Naive B cell (primary cell): ENCODE data around the gene FOXL1. TPM values are rescaled to one million over a fixed set of nuclear protein-coding genes. Genes with fewer than 3 reads are reported as not detected.

Experiments
- ATAC-seq, 2 donors: fragments of 150-1000 bp; cut with Tn5 transposase; 2 replicates each; pipeline ENCODE4 v1.10.0; 2021; ENCODE audit warnings: low read depth in 2 of 2, mild to moderate bottlenecking in 2 of 2, moderate library complexity in 2 of 2
- DNase-seq: peaks from one replicate; pipeline ENCODE4 v3.0.0; 2022
- H3K27ac Mint-ChIP-seq, 6 donors: one replicate each; pipeline ENCODE4 v1.8.0; 2020 to 2022; ENCODE audit warnings: mild to moderate bottlenecking in 6 of 6, mixed read lengths in 6 of 6, moderate library complexity in 5 of 6, inconsistent platforms in 2 of 6
- H3K27me3 Mint-ChIP-seq, 3 donors: one replicate each; pipeline ENCODE4 v1.8.0; 2021 to 2022; ENCODE audit warnings: mixed read lengths in 3 of 3, mild to moderate bottlenecking in 1 of 3
- H3K36me3 Mint-ChIP-seq, 2 donors: one replicate each; pipeline ENCODE4 v1.8.0; 2020 to 2022; ENCODE audit warnings: mixed read lengths in 2 of 2, inconsistent platforms in 1 of 2, mild to moderate bottlenecking in 1 of 2
- H3K4me1 Mint-ChIP-seq, 3 donors: one replicate each; pipeline ENCODE4 v1.8.0; 2020 to 2022; ENCODE audit warnings: mixed read lengths in 3 of 3, inconsistent platforms in 1 of 3, mild to moderate bottlenecking in 1 of 3, moderate library complexity in 1 of 3
- H3K4me3 Mint-ChIP-seq, 8 donors: one replicate each; pipeline ENCODE4 v1.8.0; 2020 to 2022; ENCODE audit warnings: mild to moderate bottlenecking in 8 of 8, mixed read lengths in 8 of 8, moderate library complexity in 8 of 8, inconsistent platforms in 2 of 8
- H3K9me3 Mint-ChIP-seq, 7 donors: one replicate each; pipeline ENCODE4 v1.8.0; 2020 to 2022; ENCODE audit warnings: mixed read lengths in 7 of 7, mild to moderate bottlenecking in 5 of 7, inconsistent platforms in 2 of 7, moderate library complexity in 1 of 7
- polyA plus RNA-seq, 6 donors: library from polyadenylated mRNA; unstranded; fragments of 300-500 nt; fragmentation: Illumina TruSeq; gene quantifications; one replicate each; pipeline ENCODE4 v1.2.3, GENCODE V29; 2021; ENCODE audit warnings: low read depth in 6 of 6

Gene FOXL1
- polyA plus RNA-seq, 6 donors from 2014 or later: not detected

DNA sequence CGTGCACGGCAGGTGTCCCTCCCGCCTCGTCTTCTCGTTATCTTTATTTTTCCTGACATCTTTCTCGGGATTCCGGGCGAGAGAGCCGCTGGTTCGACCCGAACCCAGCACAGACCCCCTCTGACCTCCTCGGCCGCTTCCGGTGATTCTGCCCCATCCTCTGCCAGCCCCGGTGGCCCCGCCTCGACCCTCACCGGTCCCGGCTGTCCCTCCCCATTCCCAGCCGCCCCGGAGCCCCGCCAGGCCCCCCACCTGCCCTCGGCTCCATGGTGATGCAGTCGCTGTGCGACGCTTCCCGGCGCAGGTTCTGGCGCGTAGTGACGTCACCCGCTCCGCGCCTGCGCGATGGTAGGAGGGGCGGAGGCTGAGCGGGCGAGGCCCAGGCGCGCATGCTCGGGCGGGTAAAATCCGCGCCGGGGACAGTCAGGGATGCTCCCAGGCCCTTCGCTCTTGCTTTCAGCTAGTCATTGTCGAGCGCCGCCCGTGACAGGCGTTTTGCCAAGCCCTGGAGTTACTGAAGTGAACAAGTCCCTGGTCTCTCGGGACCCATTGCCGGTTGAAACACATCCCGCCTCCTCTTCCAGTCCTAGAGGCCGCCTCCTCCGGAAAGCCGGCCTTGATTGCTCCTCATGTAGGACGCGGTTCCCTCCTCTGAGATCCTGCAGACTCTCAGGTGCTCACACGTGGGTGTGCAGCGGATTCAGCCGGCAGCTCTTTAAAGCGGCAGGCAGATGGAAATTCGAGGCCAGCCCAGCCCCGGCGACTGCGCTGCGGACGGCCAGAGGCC lies 23.2 kb upstream of the FOXL1 start, which contains the start of gene MTHFSD:
TSS of gene MTHFSD (minus strand) at position 319 of the 787 bp plus-strand sequence. CDS start at position 268, 51 bp downstream.
- H3K4me1 Mint-ChIP-seq: peaks cover 11 to 22% (median 19%) of the 10 kb centered on the region in 3 donors
- peaks cover 10 to 21% (median 21%) of the 10 kb centered on the region in 3 donors for H3K27me3 Mint-ChIP-seq
- peak; percentile 93 for DNase-seq
- H3K9me3 Mint-ChIP-seq: no peaks in the 10 kb centered on the region
- peak within 1 kb of the TSS; percentile 88 to 99 (median 98) for H3K27ac Mint-ChIP-seq
- H3K36me3 Mint-ChIP-seq: no peaks in the 10 kb centered on the region
- ATAC-seq: peak; percentile 97
- H3K4me3 Mint-ChIP-seq: peak within 1 kb of the TSS; percentile 90 to 98 (median 94)

DNA sequence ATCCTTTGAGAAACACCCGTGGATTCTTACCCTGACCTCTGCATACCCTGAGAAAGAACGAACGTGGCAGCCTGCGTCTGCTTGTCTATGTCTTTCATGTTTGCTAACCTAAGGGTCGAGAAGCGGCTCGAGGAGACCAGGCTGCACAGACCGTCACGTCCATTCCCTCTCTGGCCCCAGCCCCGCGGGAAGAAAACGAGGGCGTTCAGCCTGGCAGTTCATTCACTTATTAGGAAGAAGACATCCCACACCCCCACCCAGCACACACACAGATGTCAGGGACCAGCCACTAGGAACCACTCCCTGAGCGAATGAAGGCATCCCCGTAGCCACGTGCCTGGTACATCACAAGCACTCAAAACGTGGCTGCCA lies 22.7 kb upstream of the FOXL1 start:
- H3K27ac Mint-ChIP-seq: peak overlapping the region; percentile 88 to 99 (median 98)
- ATAC-seq (no peak), DNase-seq (no peak)
- no peaks in the 10 kb centered on the region for H3K9me3 Mint-ChIP-seq
- H3K27me3 Mint-ChIP-seq: peaks cover 14 to 27% (median 27%) of the 10 kb centered on the region in 3 donors
- peak overlapping the region; percentile 90 to 98 (median 94) for H3K4me3 Mint-ChIP-seq
- no peaks in the 10 kb centered on the region for H3K36me3 Mint-ChIP-seq
- H3K4me1 Mint-ChIP-seq: peaks cover 11 to 22% (median 19%) of the 10 kb centered on the region in 3 donors

DNA sequence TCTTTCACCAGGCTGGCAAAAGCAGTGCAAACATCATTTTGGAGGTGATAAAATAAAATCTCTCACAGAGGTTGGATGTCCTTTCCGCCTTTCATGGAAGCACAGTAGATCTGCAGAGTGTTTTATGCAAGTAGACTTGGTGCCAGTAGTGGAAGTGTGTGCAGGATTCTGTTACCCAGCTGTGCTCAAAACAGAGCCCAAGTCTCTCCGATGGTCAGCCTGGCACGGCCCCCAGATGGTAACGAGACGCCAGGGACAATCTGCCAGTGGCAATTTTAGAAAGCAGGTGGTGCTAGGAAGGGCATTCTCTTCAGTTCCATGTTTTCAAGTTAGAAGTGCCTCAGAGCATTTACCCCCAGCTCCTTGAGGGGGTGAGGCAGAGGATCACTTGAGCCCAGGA lies 21.8 kb upstream of the FOXL1 start:
- DNase-seq (no peak), ATAC-seq (no peak)
- peaks cover 19 to 33% (median 32%) of the 10 kb centered on the region in 3 donors for H3K27me3 Mint-ChIP-seq
- no peaks in the 10 kb centered on the region for H3K9me3 Mint-ChIP-seq
- H3K4me3 Mint-ChIP-seq: peak overlapping the region in 7 of 8 donors; percentile 13 to 95 (median 92)
- H3K4me1 Mint-ChIP-seq: peaks cover 11 to 22% (median 19%) of the 10 kb centered on the region in 3 donors
- H3K27ac Mint-ChIP-seq: peak overlapping the region in 2 of 6 donors; percentile 15 to 98
- H3K36me3 Mint-ChIP-seq: no peaks in the 10 kb centered on the region

GRCh38 chr16:86557587-86557986 lies 20.8 kb upstream of the FOXL1 start:
- no peak for ATAC-seq
- Mint-ChIP-seq H3K27me3 (peaks cover 28 to 33% (median 32%) of the 10 kb centered on the region in 3 donors), H3K4me3 (peak overlapping the region in 1 of 8 donors; percentile 79), H3K9me3 (no peaks in the 10 kb centered on the region), H3K36me3 (no peaks in the 10 kb centered on the region), H3K4me1 (peaks cover 9 to 22% (median 14%) of the 10 kb centered on the region in 3 donors), H3K27ac (no peak overlapping the region)
- no peak for DNase-seq

DNA sequence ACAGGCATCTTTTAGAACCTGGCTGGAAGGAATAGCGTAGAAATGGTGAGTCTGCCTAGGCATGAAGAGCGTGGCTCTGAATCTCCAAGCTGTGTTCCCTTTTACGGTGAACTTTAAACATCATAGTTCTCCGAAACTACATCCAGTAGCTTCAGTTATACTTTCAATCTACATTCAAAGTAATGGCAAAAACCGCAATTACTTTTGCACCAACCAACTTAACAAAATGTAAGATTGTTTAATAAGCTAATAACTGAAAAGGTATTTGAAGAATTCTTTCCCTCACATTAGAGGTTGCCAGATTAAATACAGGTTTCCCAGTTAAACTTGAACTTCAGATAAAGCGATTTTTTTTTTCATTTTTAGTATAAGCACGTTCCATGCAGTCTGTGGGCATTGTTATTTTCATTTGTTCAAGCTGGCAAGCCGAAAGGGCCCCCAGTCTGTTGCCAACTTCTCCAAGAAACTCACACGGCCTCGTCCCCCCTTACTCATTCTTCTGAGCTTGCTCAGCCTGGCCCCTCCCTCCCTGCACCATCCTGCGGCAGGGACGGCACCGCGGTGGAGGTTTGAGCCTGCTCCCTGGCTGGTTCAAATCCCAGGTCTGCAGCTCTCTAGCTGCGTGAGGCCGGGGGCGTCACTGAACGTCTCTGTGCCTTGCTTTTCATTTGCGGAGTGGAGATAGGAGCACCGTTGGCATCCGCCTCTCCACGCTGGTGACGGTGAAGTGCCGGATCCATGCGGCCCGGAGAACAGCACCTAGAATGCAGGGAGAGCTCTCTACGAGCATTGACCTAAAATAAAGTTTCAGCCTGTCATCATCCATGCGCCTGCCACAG lies 19.8 kb upstream of the FOXL1 start:
- Mint-ChIP-seq H3K9me3 (no peaks in the 10 kb centered on the region), H3K27ac (no peak overlapping the region), H3K27me3 (peaks cover 34 to 35% (median 35%) of the 10 kb centered on the region in 3 donors), H3K4me3 (peak overlapping the region in 1 of 8 donors; percentile 79), H3K4me1 (peaks cover 10 to 24% (median 16%) of the 10 kb centered on the region in 3 donors), H3K36me3 (no peaks in the 10 kb centered on the region)
- DNase-seq (no peak), ATAC-seq (no peak)

- Mint-ChIP-seq H3K36me3 (no peaks in the 10 kb centered on the region), H3K27ac (no peak overlapping the region), H3K27me3 (peaks cover 47 to 48% (median 47%) of the 10 kb centered on the region in 3 donors), H3K4me3 (peak overlapping the region in 1 of 8 donors; percentile 75), H3K4me1 (peaks cover 14 to 24% (median 19%) of the 10 kb centered on the region in 3 donors), H3K9me3 (no peaks in the 10 kb centered on the region)
- ATAC-seq (no peak), DNase-seq (no peak)
Observed at GRCh38 chr16:86559802-86560305, 18.5 kb upstream of the FOXL1 start.

DNA sequence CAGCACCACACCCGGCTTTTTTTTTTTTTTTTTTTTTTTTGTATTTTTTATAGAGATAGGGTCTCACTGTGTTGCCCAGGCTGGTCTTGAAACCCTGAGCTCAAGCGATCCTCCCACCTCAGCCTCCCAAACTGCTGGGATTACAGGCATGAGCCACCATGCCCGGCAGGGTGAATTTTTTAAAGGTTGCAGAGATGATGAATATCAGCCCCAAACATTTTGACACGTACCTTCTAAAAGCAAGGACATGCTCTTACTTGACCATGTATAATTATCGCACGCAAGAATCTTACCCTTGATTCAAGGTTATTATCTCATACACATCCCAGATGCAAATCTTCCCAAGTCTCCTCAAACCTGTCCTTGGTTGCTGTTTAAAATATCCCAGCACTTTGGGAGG lies 16.0 kb upstream of the FOXL1 start:
- H3K4me3 Mint-ChIP-seq: no peak overlapping the region
- no peak overlapping the region for H3K27ac Mint-ChIP-seq
- H3K36me3 Mint-ChIP-seq: no peaks in the 10 kb centered on the region
- H3K4me1 Mint-ChIP-seq: peaks cover 12 to 27% (median 25%) of the 10 kb centered on the region in 3 donors
- no peaks in the 10 kb centered on the region for H3K9me3 Mint-ChIP-seq
- ATAC-seq (no peak), DNase-seq (no peak)
- peaks cover 58 to 60% (median 60%) of the 10 kb centered on the region in 3 donors for H3K27me3 Mint-ChIP-seq

DNA sequence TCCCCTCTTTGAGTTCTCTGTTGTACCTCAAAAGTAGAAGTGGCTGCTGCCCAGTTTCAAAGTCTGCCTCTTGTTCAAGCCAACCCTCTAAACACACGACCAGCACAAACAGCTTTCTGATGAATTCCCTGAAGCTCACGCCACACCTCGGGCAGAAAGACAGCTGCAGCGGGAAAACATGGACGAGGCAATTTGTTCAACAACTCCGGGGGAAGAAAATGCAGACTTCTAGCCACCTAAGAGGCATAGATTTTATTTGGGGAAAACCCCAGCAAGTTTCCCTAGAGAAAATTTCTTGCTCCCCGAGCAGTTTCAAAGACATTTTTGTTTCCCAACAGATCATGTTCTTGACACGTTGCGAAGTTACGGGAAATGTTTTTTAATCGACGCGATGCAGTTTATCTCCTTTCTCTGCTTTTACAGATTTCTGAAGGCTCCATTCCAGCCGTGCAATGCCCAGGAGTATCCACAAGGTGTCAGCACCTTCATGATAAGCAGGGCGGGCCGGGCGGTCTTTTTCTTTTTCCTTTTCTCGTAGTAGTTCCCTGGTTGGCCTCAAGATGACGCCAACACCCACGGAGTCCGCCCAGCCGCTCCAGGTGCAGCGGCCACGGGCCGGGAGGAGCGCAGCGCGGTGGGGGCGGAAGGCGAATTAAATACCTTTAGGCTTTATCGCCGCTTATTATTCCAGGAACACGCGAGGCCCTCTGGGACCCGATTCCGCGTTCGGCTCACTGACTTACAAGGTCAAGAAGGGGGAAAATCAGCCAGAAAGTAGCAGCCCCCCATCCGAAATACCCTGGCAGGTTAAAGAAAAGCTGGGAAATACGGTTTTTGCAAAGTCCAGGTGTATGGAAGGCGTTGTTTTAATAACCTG lies 14.6 kb upstream of the FOXL1 start:
- peaks cover 15 to 30% (median 29%) of the 10 kb centered on the region in 3 donors for H3K4me1 Mint-ChIP-seq
- H3K27ac Mint-ChIP-seq: peak overlapping the region in 3 of 6 donors; percentile 42 to 59 (median 52)
- H3K4me3 Mint-ChIP-seq: peak overlapping the region; percentile 47 to 85 (median 72)
- peak; percentile 86 to 87 for ATAC-seq
- H3K27me3 Mint-ChIP-seq: peaks cover 52 to 60% (median 55%) of the 10 kb centered on the region in 3 donors
- no peaks in the 10 kb centered on the region for H3K9me3 Mint-ChIP-seq
- no peaks in the 10 kb centered on the region for H3K36me3 Mint-ChIP-seq
- DNase-seq: peak; percentile 81

DNA sequence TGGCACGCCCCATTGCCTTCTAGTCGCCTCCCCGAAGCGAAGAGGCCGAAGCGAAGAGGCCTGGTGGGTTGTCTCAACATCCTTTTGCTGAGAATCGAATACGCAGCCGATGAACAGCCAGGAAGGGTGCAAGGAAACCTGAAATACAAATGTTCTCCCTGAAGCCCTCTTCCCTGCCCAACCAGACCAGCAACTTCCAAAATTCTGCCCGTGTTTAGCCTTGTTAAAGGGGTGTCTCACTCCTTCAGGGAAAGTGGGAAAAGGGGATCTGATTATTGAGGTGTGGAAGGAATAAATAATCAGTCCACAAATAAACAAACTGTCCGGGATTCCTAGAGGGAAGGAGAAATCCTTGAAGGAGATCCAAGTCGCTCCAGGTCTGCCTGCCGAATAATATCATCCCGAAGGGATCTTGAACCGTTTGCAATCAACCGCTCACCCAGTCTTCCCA lies 13.1 kb upstream of the FOXL1 start:
- no peak for DNase-seq
- no peaks in the 10 kb centered on the region for H3K36me3 Mint-ChIP-seq
- peak overlapping the region in 3 of 6 donors; percentile 16 to 59 (median 47) for H3K27ac Mint-ChIP-seq
- H3K9me3 Mint-ChIP-seq: no peaks in the 10 kb centered on the region
- ATAC-seq: no peak
- peak overlapping the region in 6 of 8 donors; percentile 5 to 79 (median 46) for H3K4me3 Mint-ChIP-seq
- peaks cover 47 to 59% (median 54%) of the 10 kb centered on the region in 3 donors for H3K27me3 Mint-ChIP-seq
- H3K4me1 Mint-ChIP-seq: peaks cover 15 to 33% (median 30%) of the 10 kb centered on the region in 3 donors

DNA sequence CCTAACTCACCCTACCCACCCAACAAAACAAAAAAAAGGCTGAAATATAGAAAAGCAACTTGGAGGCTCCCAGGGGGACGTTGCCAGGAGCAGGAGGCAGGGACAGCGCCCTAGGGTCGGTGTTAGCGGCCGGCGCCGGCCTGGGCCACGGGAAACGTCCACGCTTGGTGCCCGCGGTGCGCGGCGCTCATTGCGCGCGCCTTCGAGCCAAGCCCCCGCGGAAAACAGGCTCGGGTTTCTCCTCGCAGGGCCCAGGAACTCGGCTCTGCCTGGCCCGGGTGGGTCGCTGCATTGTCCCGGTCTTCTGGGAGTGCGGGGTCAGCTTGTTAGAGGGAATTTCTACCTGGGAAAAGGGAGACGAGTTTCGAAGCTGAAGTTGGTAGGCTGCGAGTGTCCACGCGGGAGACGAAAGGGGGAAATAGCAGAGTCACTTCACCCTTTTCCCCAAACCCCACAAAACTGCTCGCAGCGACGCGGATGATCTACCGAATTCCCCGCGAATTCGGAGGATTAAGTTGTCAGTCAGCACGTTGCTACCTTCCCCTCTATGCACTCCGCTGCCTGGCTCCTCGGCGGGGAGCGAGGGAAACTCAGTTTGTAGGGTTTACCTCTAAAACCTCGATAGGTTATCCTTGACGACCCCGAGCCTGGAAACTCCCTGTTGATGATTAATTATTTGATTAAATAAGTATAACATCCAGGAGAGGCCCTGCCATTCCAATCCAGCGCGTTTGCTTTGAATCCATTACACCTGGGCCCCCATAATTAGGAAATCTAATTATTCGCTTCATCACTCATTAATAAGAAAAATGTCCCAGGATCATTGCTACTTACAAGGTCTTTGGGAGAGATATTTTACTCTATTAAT lies 12.5 kb upstream of the FOXL1 start:
- no peaks in the 10 kb centered on the region for H3K9me3 Mint-ChIP-seq
- H3K36me3 Mint-ChIP-seq: no peaks in the 10 kb centered on the region
- DNase-seq: no peak
- peaks cover 15 to 33% (median 30%) of the 10 kb centered on the region in 3 donors for H3K4me1 Mint-ChIP-seq
- H3K27me3 Mint-ChIP-seq: peaks cover 47 to 59% (median 56%) of the 10 kb centered on the region in 3 donors
- ATAC-seq: no peak
- H3K4me3 Mint-ChIP-seq: peak overlapping the region in 6 of 8 donors; percentile 29 to 79 (median 47)
- peak overlapping the region in 2 of 6 donors; percentile 47 to 59 for H3K27ac Mint-ChIP-seq

- Mint-ChIP-seq H3K4me1 (peaks cover 15 to 36% (median 30%) of the 10 kb centered on the region in 3 donors), H3K27ac (peak within 1 kb of the TSS; percentile 22 to 93 (median 63)), H3K4me3 (peak within 1 kb of the TSS; percentile 64 to 87 (median 78)), H3K9me3 (peaks cover 0 to 4% (median 0%) of the 10 kb centered on the region in 7 donors), H3K36me3 (no peaks in the 10 kb centered on the region), H3K27me3 (peaks cover 50 to 63% (median 60%) of the 10 kb centered on the region in 3 donors)
- DNase-seq (peak; percentile 40), ATAC-seq (peak; percentile 35 to 43)
Observed at GRCh38 chr16:86566601-86566965, 11.8 kb upstream of the FOXL1 start, which contains the start of gene FOXC2. Gene FOXC2, plus strand, starts transcription at chr16:86566829. Its CDS starts 507 bp downstream, at chr16:86567336.
